GM18858 (cell line): ENCODE data around the gene EIF5AL1.
"Not testable (repeated sequence)": the region's sequence is repeated elsewhere in the genome, so short reads cannot be mapped to it uniquely, and the experiment has no call there.

Source experiments
- ATAC-seq: cut with Tn5 transposase; IDR thresholded peaks from one replicate; pipeline ENCODE4 v1.9.1; 2021; ENCODE audit not compliant: unreplicated experiment

Gene EIF5AL1

DNA sequence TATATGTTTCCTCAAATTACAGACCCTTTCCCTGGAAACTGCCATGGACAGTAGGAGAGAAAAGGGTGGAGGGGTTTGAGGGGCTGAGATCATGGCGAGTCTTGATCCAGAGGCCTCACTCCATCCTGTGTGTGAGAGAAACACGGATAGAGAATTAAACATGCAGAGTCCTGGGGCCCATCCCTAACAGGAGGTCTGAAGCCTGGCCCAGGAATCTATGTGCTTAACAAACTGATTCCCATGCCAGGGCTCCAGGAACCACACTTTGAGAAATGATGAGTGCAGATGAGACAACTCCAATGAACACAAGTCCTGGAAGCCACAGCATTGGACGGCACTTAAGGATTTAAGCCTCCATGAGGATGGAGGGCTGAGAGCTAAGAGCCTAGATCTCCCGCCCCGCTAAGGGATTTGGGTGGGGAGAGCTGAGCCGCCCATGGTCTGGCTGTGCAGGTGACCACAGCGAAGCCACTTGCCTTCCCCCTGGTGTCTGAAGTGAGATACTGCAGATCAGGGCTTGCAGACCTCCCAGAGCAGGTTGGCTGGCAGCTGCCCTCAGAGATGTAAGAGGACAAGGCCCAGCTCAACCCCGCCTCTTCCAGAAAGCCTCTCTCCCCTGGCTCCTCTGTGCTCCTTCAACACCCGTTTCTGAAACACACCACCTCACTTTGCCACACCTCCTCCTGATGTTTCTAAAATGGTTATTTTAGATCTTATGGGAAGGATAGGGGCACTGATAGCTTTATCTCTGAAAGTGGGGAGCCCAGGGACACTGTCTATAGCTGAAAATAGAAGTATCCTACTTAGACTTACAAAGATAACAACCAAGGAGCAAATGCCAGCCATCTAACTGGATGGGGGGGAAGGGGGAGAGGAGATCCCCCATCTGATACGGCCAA, 24.8 kb upstream of the EIF5AL1 start:
- ATAC-seq, result peak; percentile 59

DNA sequence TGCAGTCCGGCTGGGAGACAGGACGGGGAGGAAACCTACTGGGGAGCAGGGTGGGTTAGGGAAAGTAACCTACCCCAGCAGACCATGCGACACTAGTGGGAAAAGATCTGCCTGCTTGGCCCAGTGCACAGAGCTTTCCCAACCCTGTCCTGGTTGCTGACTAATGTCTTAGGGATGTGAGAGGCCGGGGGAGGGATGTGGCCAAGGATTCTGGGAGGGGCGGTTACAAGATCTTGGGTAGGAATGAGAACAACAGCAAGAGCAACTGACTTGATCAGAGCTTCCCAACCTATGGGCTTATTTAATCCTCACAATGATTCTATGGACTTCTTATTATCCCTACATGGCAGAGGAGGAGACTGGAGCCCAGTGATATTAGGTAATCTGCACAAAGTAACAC, 24.0 kb upstream of the EIF5AL1 start:
- no peak for ATAC-seq

- no peak for ATAC-seq
Observed at GRCh38 chr10:79488870-79489269, 23.5 kb upstream of the EIF5AL1 start.

GRCh38 chr10:79490400-79491142, 21.8 kb upstream of the EIF5AL1 start:
- no peak for ATAC-seq

- no peak for ATAC-seq
Observed at GRCh38 chr10:79491143-79491835, 21.0 kb upstream of the EIF5AL1 start.

DNA sequence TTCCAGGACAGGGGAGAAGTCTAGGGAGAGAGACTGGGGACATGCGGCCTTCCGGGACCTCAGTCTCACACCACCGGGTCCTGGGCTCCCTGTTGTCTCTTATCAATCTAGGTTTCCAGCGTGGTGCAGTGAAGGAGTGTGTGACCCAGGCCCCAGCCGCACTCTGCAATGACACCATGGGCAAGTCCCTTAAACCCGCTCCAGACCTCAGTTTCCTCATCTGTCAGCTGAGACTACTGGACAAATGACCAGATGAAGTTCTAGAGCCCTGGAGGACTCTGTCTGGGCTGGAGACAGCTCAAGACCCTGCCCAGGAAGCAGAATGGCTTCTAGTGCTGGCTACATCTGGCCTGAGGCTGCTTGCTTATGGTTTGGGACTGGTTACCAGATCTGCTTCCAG, 20.1 kb upstream of the EIF5AL1 start:
- ATAC-seq, result no peak

- ATAC-seq, result no peak
Observed at GRCh38 chr10:79492839-79493238, 19.5 kb upstream of the EIF5AL1 start.

DNA sequence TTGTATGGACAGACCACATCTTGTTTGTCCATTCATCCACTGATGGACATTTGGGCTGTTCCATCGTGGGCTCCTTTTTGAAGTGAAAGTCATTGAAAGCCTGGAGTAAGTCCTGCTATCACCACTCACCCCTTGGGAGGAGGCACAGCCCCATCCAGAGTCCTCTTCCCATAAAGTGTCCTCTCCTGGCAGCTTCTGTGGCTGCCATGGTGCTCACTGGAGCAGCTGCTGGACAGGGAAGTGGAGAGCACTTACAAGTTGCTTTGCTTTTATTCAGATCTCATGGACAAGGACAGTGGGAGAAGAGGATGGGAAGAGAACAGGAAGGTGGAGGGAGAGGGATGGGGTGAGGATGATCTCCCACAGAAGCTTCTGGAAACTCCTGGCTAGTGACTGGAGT, 18.5 kb upstream of the EIF5AL1 start:
- no peak for ATAC-seq

GRCh38 chr10:79494871-79495705, 17.2 kb upstream of the EIF5AL1 start:
- ATAC-seq, result no peak

DNA sequence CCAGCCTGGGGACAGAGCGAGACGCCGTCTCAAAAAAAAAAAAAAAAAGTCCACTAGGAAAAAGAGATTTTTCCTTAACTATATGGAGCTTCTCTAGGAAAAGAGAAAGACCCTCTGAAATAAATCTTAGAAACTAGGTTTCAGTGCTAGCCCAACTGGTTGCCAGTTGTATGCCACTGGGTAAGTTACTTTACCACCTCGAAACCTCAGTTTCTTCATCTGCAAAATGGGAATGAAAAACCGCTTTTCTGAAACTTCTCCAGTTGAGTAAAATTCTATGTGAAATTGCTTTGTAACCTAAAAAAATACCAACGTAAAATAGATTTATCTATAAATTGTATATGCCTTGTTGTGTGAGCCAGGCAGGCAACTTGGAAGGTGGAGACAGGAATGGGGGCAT, 16.5 kb upstream of the EIF5AL1 start:
- no peak for ATAC-seq

DNA sequence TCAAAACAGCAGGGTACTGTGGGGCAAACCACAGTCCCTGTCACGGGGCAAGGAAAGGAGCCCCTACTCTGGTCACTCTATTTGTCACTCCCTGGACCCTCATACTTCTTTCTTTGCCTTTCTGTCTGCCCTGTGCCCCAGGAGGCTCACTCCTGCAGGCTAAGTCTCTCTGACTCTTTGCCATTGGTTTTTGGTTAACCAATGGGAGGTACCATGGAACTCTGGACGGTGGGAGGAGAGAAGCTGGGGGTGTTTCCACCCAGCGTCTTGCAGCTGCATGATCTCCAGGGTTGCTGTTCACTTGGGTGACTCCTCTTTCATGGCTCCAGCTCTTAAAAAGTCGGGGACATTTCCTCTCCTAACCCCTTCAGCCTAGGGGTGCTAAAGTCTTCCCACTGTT, 15.4 kb upstream of the EIF5AL1 start:
- no peak for ATAC-seq

DNA sequence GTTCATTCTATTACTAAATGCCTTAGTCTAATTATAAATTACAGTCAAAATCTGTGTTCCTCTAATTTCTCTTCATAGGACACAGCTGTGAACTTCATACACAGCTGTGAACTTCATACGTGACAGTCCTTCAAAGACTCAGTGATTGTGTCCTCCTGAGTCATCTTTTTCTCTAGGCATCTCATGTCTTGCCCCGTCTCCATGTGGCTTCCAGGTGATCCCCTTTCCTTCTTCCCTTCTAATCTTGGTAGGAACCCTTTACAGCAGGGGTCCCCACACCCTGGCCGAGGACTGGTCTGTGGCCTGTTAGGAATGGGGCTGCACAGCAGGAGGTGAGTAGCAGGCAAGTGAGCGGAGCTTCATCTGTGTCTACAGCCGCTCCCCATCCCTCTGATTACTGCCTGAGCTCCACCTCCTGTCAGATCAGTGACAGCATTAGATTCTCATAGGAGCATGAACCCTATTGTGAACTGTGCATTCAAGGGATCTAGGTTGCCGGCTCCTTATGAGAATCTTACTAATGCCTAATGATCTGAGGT, 14.0 kb upstream of the EIF5AL1 start:
- ATAC-seq, result no peak

GRCh38 chr10:79502561-79503309, 9.6 kb upstream of the EIF5AL1 start:
- no peak for ATAC-seq

DNA sequence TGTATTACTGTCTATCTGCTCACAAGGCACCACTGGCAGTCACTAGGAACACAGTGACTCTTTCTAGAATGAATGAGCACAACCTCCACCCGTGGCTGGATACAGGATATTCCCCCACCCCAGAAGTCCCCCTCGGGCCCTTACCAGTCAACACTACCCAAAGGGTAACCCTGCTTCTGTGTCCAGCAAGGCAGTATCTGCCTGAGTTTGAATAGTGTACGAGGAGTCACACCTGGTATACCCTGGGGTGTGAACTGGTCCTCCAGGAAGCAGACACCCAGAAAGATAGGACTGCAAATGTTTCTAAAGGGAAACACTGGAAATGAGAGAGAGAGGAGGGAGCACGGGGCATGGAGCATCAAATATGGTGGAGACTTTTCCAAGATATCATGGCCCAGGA, 8.5 kb upstream of the EIF5AL1 start:
- not testable (repeated sequence) for ATAC-seq

GRCh38 chr10:79504483-79504882, 7.8 kb upstream of the EIF5AL1 start:
- ATAC-seq, result not testable (repeated sequence)

DNA sequence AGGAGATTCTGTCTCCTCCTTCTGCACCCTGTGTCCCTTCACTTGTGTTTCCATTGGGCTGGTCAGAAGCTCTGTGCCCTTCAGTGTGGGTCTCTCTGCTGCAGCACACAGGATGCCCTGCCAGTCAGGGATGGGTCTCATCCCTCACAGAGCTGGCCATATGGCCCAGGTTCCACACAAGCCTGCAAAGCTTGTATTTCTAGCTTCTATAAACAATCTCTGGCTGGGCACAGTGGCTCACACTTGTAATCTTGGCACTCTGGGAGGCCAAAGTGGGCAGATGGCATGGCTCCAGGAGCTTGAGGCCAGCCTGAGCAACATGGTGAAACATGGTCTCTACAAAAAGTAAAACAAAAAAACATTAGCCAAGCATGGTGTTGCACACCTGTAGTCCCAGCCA, 7.0 kb upstream of the EIF5AL1 start:
- ATAC-seq, result not testable (repeated sequence)

DNA sequence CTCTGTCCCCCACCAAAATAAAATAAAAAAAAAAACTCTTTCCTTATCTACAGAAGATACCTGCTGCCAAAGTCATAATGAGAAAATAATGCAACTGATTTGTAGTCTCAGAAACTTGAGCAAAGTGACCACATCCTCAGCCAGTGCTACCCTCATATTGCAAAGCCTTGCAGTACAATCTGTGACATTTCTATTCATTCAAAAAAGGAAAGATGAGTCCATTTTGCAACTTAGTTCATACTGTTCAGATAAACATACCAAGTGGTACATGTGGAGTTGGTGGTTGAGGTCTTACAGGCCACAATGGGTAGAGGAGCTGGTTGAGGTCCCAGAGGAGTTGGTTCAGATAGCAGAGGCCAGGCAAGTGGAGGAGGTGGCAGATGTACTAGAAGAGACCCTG, 6.5 kb upstream of the EIF5AL1 start:
- ATAC-seq, result peak; percentile 52

DNA sequence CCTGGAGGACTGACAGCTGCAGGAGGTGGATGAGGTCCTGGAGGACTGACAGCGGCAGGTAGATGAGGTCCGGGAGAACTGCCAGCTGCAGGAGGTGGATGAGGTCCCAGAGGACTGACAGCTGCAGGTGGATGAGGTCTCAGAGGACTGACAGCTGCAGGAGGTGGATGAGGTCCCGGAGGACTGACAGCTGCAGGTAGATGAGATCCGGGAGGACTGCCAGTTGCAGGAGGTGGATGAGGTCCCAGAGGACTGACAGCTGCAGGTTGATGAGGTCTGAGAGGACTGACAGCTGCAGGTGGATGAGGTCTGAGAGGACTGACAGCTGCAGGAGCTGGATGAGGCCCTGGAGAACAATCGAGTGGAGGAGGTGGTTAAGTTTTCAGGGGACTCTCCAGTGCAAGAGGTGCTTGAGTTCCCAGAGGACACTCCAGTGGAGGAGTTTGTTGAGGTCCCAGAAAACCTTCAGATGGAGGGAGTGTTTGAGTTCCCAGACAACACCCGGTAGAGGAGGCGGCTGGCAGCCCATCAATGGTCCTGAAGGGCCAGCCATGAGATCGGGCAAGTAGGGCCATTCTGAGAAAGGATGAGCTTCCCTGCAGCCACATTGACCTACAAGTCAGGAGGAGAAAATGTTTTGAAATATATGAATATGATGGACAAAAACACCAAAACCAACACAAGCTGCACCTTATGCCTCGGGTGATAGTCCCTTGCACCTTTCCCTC, 4.7 kb upstream of the EIF5AL1 start:
- no peak for ATAC-seq

GRCh38 chr10:79508245-79508644, 4.1 kb upstream of the EIF5AL1 start:
- not testable (repeated sequence) for ATAC-seq
